ENCODE results near the gene SVEP1. TPM values are rescaled to one million over a fixed set of nuclear protein-coding genes. Genes with fewer than 3 reads are reported as not detected.

Gene SVEP1
- total RNA-seq, 1 experiment from 2014 or later, result 0.05 TPM

GRCh38 chr9:110509792-110510191, 69.7 kb downstream of the SVEP1 start:
- no peak for TF ChIP-seq CTCF (IDR thresholded peaks at IDR 0.05)
- TF ChIP-seq POLR2AphosphoS5 (IDR thresholded peaks at IDR 0.05; ENCODE audit: low read depth, low read length), result no peak
- TF ChIP-seq SIN3A (IDR thresholded peaks at IDR 0.05; ENCODE audit: borderline replicate concordance, insufficient read depth, low read depth, low read length), result no peak
- no peak for TF ChIP-seq TCF7L2 (IDR thresholded peaks at IDR 0.05; ENCODE audit: low read depth, low read length)
- no peak for TF ChIP-seq REST (IDR thresholded peaks at IDR 0.05; ENCODE audit: insufficient read depth in 1 of 2, low read depth in 2 of 2, low read length in 1 of 2)
- Histone ChIP-seq H3K27ac (ENCODE audit: low read length) (no peak overlapping the region), H3K4me3 (ENCODE audit: low read depth in 2 of 2, low read length in 2 of 2) (no peak overlapping the region), H3K27me3 (ENCODE audit: control insufficient read depth, insufficient read depth, low read length) (peaks cover 4% of the 10 kb centered on the region; the same call in 1 of the 2 replicates), H3K9me3 (ENCODE audit: control insufficient read depth, insufficient read depth, low read depth, low read length) (no peaks in the 10 kb centered on the region), H3K4me1 (ENCODE audit: control insufficient read depth, insufficient read depth, low read length) (no peaks in the 10 kb centered on the region), H3K36me3 (ENCODE audit: control insufficient read depth, insufficient read depth, low read length) (no peaks in the 10 kb centered on the region)
- ChIA-PET CTCF (no interaction called here), POLR2A (no interaction called here)
- ATAC-seq (no peak), DNase-seq (ENCODE audit: low read depth, low spot score) (no peak)
- intact Hi-C loops (cut with micrococcal nuclease; ENCODE audit: unreplicated experiment), result no loop called here
- in situ Hi-C loops (cut with HindIII; ENCODE audit: low pct_unique_long_range_greater_than_20kb, low sequenced_read_pairs), result no loop called here
- no TSS peak for BruUV-seq (replicated peaks)

- Histone ChIP-seq H3K4me3 (ENCODE audit: low read depth in 2 of 2, low read length in 2 of 2) (no peak overlapping the region), H3K4me1 (ENCODE audit: control insufficient read depth, insufficient read depth, low read length) (no peaks in the 10 kb centered on the region), H3K27ac (ENCODE audit: low read length) (no peak overlapping the region), H3K9me3 (ENCODE audit: control insufficient read depth, insufficient read depth, low read depth, low read length) (no peaks in the 10 kb centered on the region), H3K27me3 (ENCODE audit: control insufficient read depth, insufficient read depth, low read length) (no peaks in the 10 kb centered on the region), H3K36me3 (ENCODE audit: control insufficient read depth, insufficient read depth, low read length) (no peaks in the 10 kb centered on the region)
- POLR2A ChIA-PET, result no interaction called here
- CTCF ChIA-PET, result no interaction called here
- intact Hi-C loops (cut with micrococcal nuclease; ENCODE audit: unreplicated experiment), result no loop called here
- DNase-seq (ENCODE audit: low read depth, low spot score), result no peak
- in situ Hi-C loops (cut with HindIII; ENCODE audit: low pct_unique_long_range_greater_than_20kb, low sequenced_read_pairs), result no loop called here
- ATAC-seq, result no peak
- no peak for TF ChIP-seq POLR2AphosphoS5 (IDR thresholded peaks at IDR 0.05; ENCODE audit: low read depth, low read length)
- BruUV-seq (replicated peaks), result no TSS peak
These were observed 76.7 kb downstream of the SVEP1 start for GRCh38 chr9:110502842-110503241.

GRCh38 chr9:110499608-110500007, 79.9 kb downstream of the SVEP1 start:
- no peaks in the 10 kb centered on the region for H3K27me3 ChIP-seq (ENCODE audit: control insufficient read depth, insufficient read depth, low read length)
- DNase-seq (ENCODE audit: low read depth, low spot score) (no peak), ATAC-seq (no peak)
- TF ChIP-seq CTCF (IDR thresholded peaks at IDR 0.05), result no peak
- ChIA-PET CTCF (no interaction called here), POLR2A (no interaction called here)
- H3K4me1 ChIP-seq (ENCODE audit: control insufficient read depth, insufficient read depth, low read length), result no peaks in the 10 kb centered on the region
- in situ Hi-C loops (cut with HindIII; ENCODE audit: low pct_unique_long_range_greater_than_20kb, low sequenced_read_pairs) (no loop called here), intact Hi-C loops (cut with micrococcal nuclease; ENCODE audit: unreplicated experiment) (no loop called here)
- no peak overlapping the region for H3K4me3 ChIP-seq (ENCODE audit: low read depth in 2 of 2, low read length in 2 of 2)
- H3K9me3 ChIP-seq (ENCODE audit: control insufficient read depth, insufficient read depth, low read depth, low read length), result no peaks in the 10 kb centered on the region
- H3K36me3 ChIP-seq (ENCODE audit: control insufficient read depth, insufficient read depth, low read length), result no peaks in the 10 kb centered on the region
- BruUV-seq (replicated peaks), result no TSS peak
- no peak overlapping the region for H3K27ac ChIP-seq (ENCODE audit: low read length)
